H9 (cell line): ENCODE measurements around the gene ABHD14A. TPM values are rescaled to one million over a fixed set of nuclear protein-coding genes. Genes with fewer than 3 reads are reported as not detected.

Experiments
- DNase-seq: peaks from one replicate; pipeline ENCODE4 v3.0.0-alpha.2; 2017
- H2AFZ ChIP-seq: one replicate; pipeline ENCODE4 v1.6.1; 2013; ENCODE audit warnings: mild to moderate bottlenecking, low read length, control low read depth, moderate library complexity
- H2AK5ac ChIP-seq: 2 replicates; pipeline ENCODE4 v1.6.1; 2013; ENCODE audit warnings: low read length, control low read depth, mixed read lengths; ENCODE audit not compliant: insufficient read length
- H2BK120ac ChIP-seq: one replicate; pipeline ENCODE4 v1.6.1; 2013; ENCODE audit warnings: low read depth, mild to moderate bottlenecking, low read length, control low read depth, inconsistent platforms; ENCODE audit not compliant: poor library complexity, severe bottlenecking
- H2BK12ac ChIP-seq: 2 replicates; pipeline ENCODE4 v1.6.1; 2013; ENCODE audit warnings: low read length, control low read depth, mixed read lengths, low read depth; ENCODE audit not compliant: insufficient read length
- H2BK15ac ChIP-seq: 2 replicates; pipeline ENCODE4 v1.6.1; 2013; ENCODE audit warnings: low read depth, low read length, control low read depth
- H2BK20ac ChIP-seq: one replicate; pipeline ENCODE4 v1.6.1; 2013; ENCODE audit warnings: low read depth, mild to moderate bottlenecking, low read length, control low read depth, inconsistent platforms; ENCODE audit not compliant: poor library complexity, severe bottlenecking
- H2BK5ac ChIP-seq: 2 replicates; pipeline ENCODE4 v1.6.1; 2013; ENCODE audit warnings: low read length, control low read depth, mixed read lengths; ENCODE audit not compliant: insufficient read length
- H3K14ac ChIP-seq: 2 replicates; pipeline ENCODE4 v1.6.1; 2013; ENCODE audit warnings: low read length, control low read depth; ENCODE audit not compliant: insufficient read depth
- H3K18ac ChIP-seq: 2 replicates; pipeline ENCODE4 v1.6.1; 2013; ENCODE audit warnings: low read depth, mild to moderate bottlenecking, mixed read lengths, low read length, control low read depth; ENCODE audit not compliant: insufficient read length
- H3K23ac ChIP-seq: 2 replicates; pipeline ENCODE4 v1.6.1; 2013; ENCODE audit warnings: low read length, control low read depth, mixed read lengths, low read depth; ENCODE audit not compliant: insufficient read length
- H3K23me2 ChIP-seq: 2 replicates; pipeline ENCODE4 v1.6.1; 2013; ENCODE audit warnings: low read depth, mild to moderate bottlenecking, mixed read lengths, low read length, control low read depth; ENCODE audit not compliant: insufficient read length, poor library complexity, severe bottlenecking
- H3K27ac ChIP-seq: 2 replicates; pipeline ENCODE4 v1.5.1; 2013; ENCODE audit warnings: low read length, control low read depth, mixed read lengths, low read depth; ENCODE audit not compliant: insufficient read length
- H3K27me3 ChIP-seq: 2 replicates; pipeline ENCODE4 v1.6.1; 2013; ENCODE audit warnings: low read length, control low read depth, inconsistent platforms; ENCODE audit not compliant: insufficient read depth
- H3K4ac ChIP-seq: 2 replicates; pipeline ENCODE4 v1.6.1; 2013; ENCODE audit warnings: low read depth, mild to moderate bottlenecking, control low read depth, inconsistent platforms, low read length, moderate library complexity
- H3K4me1 ChIP-seq: 2 replicates; pipeline ENCODE4 v1.6.1; 2013; ENCODE audit warnings: low read length, control low read depth, inconsistent platforms; ENCODE audit not compliant: insufficient read depth
- H3K4me2 ChIP-seq: 2 replicates; pipeline ENCODE4 v1.6.1; 2013; ENCODE audit warnings: low read length, control low read depth, mixed read lengths; ENCODE audit not compliant: insufficient read length, insufficient read depth
- H3K56ac ChIP-seq: 2 replicates; pipeline ENCODE4 v1.6.1; 2013; ENCODE audit warnings: low read depth, mild to moderate bottlenecking, mixed read lengths, low read length, control low read depth; ENCODE audit not compliant: insufficient read length
- H3K79me1 ChIP-seq: 2 replicates; pipeline ENCODE4 v1.6.1; 2013; ENCODE audit warnings: low read depth, mild to moderate bottlenecking, moderate library complexity, low read length, control low read depth, inconsistent platforms; ENCODE audit not compliant: insufficient read depth, poor library complexity, severe bottlenecking
- H3K79me2 ChIP-seq: 2 replicates; pipeline ENCODE4 v1.6.1; 2013; ENCODE audit warnings: low read length, control low read depth, inconsistent platforms; ENCODE audit not compliant: insufficient read depth
- H3K9ac ChIP-seq: 2 replicates; pipeline ENCODE4 v1.6.1; 2013; ENCODE audit warnings: low read length, control low read depth, mixed read lengths; ENCODE audit not compliant: insufficient read length; ENCODE audit errors: extremely low read depth
- H3K9me3 ChIP-seq: one replicate; pipeline ENCODE4 v1.6.1; 2013; ENCODE audit warnings: low read depth, low read length, inconsistent platforms; ENCODE audit not compliant: control insufficient read depth
- H3T11ph ChIP-seq: one replicate; pipeline ENCODE4 v1.6.1; 2013; ENCODE audit warnings: mild to moderate bottlenecking, low read length, control low read depth, inconsistent platforms
- H4K20me1 ChIP-seq: one replicate; pipeline ENCODE4 v1.6.1; 2013; ENCODE audit not compliant: control insufficient read depth, insufficient read length, insufficient read depth
- H4K5ac ChIP-seq: 2 replicates; pipeline ENCODE4 v1.6.1; 2013; ENCODE audit warnings: low read depth, mild to moderate bottlenecking, mixed read lengths, low read length, control low read depth; ENCODE audit not compliant: insufficient read length
- H4K8ac ChIP-seq: replicated peaks from 2 replicates; pipeline ENCODE4 v1.6.1; 2013; ENCODE audit warnings: low read length, control low read depth, mixed read lengths, low read depth; ENCODE audit not compliant: insufficient read length
- H4K91ac ChIP-seq: 2 replicates; pipeline ENCODE4 v1.6.1; 2013; ENCODE audit warnings: low read depth, mild to moderate bottlenecking, moderate library complexity, mixed read lengths, low read length, control low read depth; ENCODE audit not compliant: insufficient read length
- H3K27ac Mint-ChIP-seq, 3 experiments: 2 replicates in 2 of 3; 3 replicates in 1 of 3; pipeline ENCODE4 v1.8.0; 2020 to 2021; ENCODE audit warnings: mixed read lengths in 3 of 3, mild to moderate bottlenecking in 1 of 3, moderate library complexity in 1 of 3
- H3K27me3 Mint-ChIP-seq: 2 replicates; pipeline ENCODE4 v1.8.0; 2021; ENCODE audit warnings: low read depth, mild to moderate bottlenecking, moderate library complexity, mixed read lengths
- H3K36me3 Mint-ChIP-seq, 3 experiments: 2 replicates in 2 of 3; 3 replicates in 1 of 3; pipeline ENCODE4 v1.8.0; 2020 to 2021; ENCODE audit warnings: low read depth in 3 of 3, mixed read lengths in 3 of 3; ENCODE audit not compliant: insufficient read depth in 1 of 3
- H3K4me1 Mint-ChIP-seq, 2 experiments: 2 replicates each; pipeline ENCODE4 v1.8.0; 2020; ENCODE audit warnings: mixed read lengths in 2 of 2
- H3K4me3 Mint-ChIP-seq, 2 experiments: 2 replicates in 1 of 2; 3 replicates in 1 of 2; pipeline ENCODE4 v1.8.0; 2020 to 2021; ENCODE audit warnings: mild to moderate bottlenecking in 2 of 2, mixed read lengths in 2 of 2, moderate library complexity in 1 of 2
- H3K9me3 Mint-ChIP-seq, 2 experiments: 2 replicates in 1 of 2; 3 replicates in 1 of 2; pipeline ENCODE4 v1.8.0; 2020; ENCODE audit warnings: mild to moderate bottlenecking in 2 of 2, mixed read lengths in 2 of 2, moderate library complexity in 1 of 2
- WGBS: extraction: QIAGEN DNeasy Blood & Tissue Kit; methylation state at CpG from one replicate; pipeline ENCODE4 v1.1.7; 2013; ENCODE audit warnings: missing lambda C conversion rate, low lambda C conversion rate, mixed read lengths; ENCODE audit not compliant: insufficient read length; ENCODE audit errors: extremely low coverage; 5-methylcytosine and 5-hydroxymethylcytosine counted together
- total RNA-seq: library from RNA; stranded (reverse); gene quantifications from 2 replicates; pipeline ENCODE4 v1.2.1, GENCODE V29; 2021
- TF ChIP-seq, protein P1 (sequence below): fragments of 200-600 bp; sonication (generic); conservative IDR thresholded peaks from 3 replicates; pipeline ENCODE4 v1.8.0; 2021; ENCODE audit warnings: antibody characterized with exemption, mild to moderate bottlenecking

The ABHD14A gene
- total RNA-seq, 1 experiment from 2014 or later: 3.1 TPM

DNA sequence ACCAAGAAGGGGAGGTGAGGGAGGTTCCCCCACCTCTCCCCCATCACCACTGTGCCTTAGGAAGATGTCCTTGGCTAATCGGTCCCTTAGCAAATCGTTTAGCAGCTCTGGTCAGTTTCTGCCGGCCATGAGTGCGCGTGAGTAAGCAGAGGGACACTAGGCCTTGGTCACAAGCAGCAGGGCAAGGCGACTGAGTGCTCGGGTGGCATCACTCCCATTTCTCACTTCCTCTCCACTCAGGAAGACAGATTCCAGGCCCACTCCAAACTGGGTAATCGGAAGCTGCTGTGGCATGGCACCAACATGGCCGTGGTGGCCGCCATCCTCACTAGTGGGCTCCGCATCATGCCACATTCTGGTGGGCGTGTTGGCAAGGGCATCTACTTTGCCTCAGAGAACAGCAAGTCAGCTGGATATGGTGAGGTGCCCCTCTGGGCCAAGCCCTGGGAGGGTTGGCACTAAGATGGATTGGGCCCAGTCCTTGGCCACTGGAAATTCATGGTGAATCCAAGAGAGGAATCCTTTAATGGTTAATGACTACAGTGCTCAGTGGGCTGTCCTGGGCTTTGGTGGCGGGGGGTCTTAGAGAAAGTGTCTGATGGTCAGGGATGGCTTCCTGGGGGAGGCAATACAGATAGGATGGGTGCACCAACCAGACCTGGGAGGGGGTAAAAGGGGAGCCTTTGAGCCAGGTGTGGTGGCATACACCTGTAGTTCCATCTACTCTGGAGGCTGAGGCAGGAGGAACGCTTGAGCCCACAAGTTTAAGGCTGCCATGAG, 28.7 kb upstream of the ABHD14A start:
- H2BK120ac ChIP-seq: no peak overlapping the region
- H3K56ac ChIP-seq: no peak overlapping the region
- H3K79me1 ChIP-seq: peaks cover 3% of the 10 kb centered on the region
- no peak overlapping the region for H2AFZ ChIP-seq
- no peak overlapping the region for H3K9ac ChIP-seq
- TF ChIP-seq, protein P1, sequence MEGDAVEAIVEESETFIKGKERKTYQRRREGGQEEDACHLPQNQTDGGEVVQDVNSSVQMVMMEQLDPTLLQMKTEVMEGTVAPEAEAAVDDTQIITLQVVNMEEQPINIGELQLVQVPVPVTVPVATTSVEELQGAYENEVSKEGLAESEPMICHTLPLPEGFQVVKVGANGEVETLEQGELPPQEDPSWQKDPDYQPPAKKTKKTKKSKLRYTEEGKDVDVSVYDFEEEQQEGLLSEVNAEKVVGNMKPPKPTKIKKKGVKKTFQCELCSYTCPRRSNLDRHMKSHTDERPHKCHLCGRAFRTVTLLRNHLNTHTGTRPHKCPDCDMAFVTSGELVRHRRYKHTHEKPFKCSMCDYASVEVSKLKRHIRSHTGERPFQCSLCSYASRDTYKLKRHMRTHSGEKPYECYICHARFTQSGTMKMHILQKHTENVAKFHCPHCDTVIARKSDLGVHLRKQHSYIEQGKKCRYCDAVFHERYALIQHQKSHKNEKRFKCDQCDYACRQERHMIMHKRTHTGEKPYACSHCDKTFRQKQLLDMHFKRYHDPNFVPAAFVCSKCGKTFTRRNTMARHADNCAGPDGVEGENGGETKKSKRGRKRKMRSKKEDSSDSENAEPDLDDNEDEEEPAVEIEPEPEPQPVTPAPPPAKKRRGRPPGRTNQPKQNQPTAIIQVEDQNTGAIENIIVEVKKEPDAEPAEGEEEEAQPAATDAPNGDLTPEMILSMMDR: no peak
- H3K18ac ChIP-seq: no peak overlapping the region
- H2BK20ac ChIP-seq: no peak overlapping the region
- no peak overlapping the region for H3T11ph ChIP-seq
- H4K91ac ChIP-seq: no peak overlapping the region
- no peak overlapping the region for H2AK5ac ChIP-seq
- peaks cover 12% of the 10 kb centered on the region for H3K23me2 ChIP-seq
- H4K5ac ChIP-seq: no peak overlapping the region
- no peak overlapping the region for H4K8ac ChIP-seq
- no peak overlapping the region for H3K14ac ChIP-seq
- Mint-ChIP-seq H3K4me3 (no peak overlapping the region), H3K27ac (no peak overlapping the region), H3K4me1 (peaks cover 6 to 7% of the 10 kb centered on the region in 2 experiments; a peak in 3 of 4 replicates), H3K27me3 (peaks cover 83% of the 10 kb centered on the region), H3K9me3 (no peaks in the 10 kb centered on the region), H3K36me3 (no peaks in the 10 kb centered on the region)
- H4K20me1 ChIP-seq: peaks cover 6% of the 10 kb centered on the region
- no peak overlapping the region for H3K27ac ChIP-seq
- no peak overlapping the region for H3K4ac ChIP-seq
- no peaks in the 10 kb centered on the region for H3K27me3 ChIP-seq
- DNase-seq: no peak
- peaks cover 1% of the 10 kb centered on the region; the same call in 1 of the 2 replicates for H3K79me2 ChIP-seq
- no CpG with 5 or more reads among the region's 14 CpGs for WGBS
- H2BK15ac ChIP-seq: no peak overlapping the region
- H2BK12ac ChIP-seq: no peak overlapping the region
- H3K4me1 ChIP-seq: no peaks in the 10 kb centered on the region
- no peak overlapping the region for H3K23ac ChIP-seq
- H3K9me3 ChIP-seq: no peaks in the 10 kb centered on the region
- no peak overlapping the region for H2BK5ac ChIP-seq
- no peak overlapping the region for H3K4me2 ChIP-seq
